NCI-H82 treated with DMSO at 0.1 percent for 48 hours (cell line): Measurements from ENCODE around the gene POGLUT2.
"Not testable (repeated sequence)": the region's sequence is repeated elsewhere in the genome, so short reads cannot be mapped to it uniquely, and the experiment has no call there.

Experiments used
- DNase-seq: peaks from one replicate; lab custom pipeline; 2025; ENCODE audit not compliant: unreplicated experiment; lab: John Stamatoyannopoulos, UW

POGLUT2 gene

GRCh38 chr13:102807699-102808098 lies 8.9 kb upstream of the POGLUT2 start:
- no peak for DNase-seq

GRCh38 chr13:102805680-102806079 lies 6.9 kb upstream of the POGLUT2 start:
- DNase-seq, result no peak

- peak; percentile 23 for DNase-seq
These were observed 1.6 kb upstream of the POGLUT2 start for GRCh38 chr13:102800145-102801041.

DNA sequence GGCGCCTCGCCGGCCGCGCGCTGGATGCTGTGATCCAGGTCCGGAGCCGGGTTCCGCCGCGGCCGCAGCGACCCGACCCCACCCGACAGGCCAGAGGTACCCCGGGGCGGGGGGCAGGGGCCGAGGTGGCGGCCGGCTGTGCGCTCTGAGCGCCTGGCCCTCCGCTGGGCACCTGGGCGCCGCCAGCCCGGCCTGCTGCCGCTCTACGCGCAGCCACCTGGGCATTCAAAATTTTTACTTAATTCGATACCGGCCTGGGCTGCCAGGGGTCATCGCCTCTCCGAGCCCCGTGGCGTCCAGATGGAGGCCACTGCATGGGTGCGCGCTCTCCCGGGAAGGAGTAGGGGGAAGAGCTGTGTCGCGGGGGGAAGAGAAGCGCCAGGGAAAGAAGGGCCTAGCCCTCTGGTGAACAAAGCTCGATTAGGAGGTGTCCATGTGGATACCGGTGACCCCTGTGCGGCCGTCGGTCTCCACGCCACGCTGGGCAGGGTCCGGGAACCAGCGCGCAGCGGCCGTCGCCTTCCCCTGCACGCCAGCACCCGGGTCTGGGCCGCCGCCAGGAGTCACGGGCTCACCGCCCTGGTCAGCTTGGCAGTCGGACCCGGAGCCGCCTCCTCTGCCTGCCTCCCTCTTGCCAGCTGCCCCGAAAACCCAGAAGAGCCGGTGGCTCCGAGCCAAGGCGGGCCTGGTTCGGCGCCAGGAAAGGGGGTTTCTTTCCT lies 809 bp upstream of the POGLUT2 start:
- DNase-seq, result peak; percentile 11

GRCh38 chr13:102793611-102794355 lies 5.0 kb downstream of the POGLUT2 start:
- DNase-seq, result no peak

DNA sequence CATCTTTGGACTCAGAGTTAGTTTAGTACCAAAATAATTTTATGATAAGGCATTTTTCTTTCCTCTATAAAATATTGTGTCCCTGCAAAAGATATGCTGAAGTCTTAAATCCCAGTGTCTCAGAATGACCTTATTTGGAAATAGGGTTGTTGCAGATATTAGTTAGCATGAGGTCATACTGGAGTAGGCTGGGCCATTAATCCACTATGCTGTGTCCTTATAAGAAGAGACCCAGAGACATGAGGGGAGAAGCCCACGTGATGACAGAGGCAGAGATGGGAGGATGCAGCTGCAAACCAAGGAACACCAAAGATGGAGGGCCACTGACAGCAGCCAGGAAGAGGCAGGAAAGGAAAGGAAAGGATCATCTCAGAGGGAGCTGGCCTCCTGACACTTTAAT lies 6.4 kb downstream of the POGLUT2 start:
- DNase-seq, result no peak

DNA sequence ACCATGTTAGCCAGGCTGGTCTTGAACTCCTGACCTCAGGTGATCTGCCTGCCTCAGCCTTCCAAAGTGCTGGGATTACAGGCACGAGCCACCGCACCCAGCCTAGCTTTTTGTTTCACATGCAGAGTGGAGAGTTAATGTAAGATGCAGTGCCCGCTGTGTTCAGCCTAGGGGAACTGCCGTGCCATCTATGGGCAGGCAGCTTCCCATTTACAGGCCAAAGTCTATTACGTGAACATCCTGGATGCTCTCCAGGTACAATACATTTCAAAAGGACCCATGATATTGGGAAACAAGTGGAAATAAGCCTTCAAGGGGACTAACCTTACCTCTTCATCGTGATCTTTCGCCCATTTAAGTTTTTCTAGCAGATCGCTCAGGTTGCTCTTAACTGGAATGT lies 10.1 kb downstream of the POGLUT2 start:
- no peak for DNase-seq

DNA sequence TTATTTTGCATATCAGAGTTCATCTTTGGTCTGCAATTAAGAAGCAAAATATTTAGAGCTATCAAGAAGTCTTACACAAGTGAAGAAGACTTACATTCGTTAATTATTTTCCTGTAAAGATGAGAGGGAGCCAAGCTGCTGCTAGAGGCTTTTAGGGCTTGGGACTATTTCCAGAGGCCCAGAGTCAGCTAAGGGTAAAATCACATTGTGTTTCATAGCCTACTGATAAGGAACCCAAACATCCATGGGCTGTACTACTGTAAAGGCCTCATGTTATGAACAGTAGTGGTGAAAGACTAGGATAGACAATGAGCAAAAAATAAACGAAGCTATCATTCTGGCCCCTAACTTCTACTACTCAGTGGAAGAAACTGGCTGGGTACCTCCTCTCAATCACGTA lies 14.3 kb downstream of the POGLUT2 start:
- DNase-seq, result no peak

- DNase-seq, result no peak
These were observed 17.2 kb downstream of the POGLUT2 start for GRCh38 chr13:102781591-102781990.

- not testable (repeated sequence) for DNase-seq
These were observed 18.1 kb downstream of the POGLUT2 start for GRCh38 chr13:102780656-102781055.

DNA sequence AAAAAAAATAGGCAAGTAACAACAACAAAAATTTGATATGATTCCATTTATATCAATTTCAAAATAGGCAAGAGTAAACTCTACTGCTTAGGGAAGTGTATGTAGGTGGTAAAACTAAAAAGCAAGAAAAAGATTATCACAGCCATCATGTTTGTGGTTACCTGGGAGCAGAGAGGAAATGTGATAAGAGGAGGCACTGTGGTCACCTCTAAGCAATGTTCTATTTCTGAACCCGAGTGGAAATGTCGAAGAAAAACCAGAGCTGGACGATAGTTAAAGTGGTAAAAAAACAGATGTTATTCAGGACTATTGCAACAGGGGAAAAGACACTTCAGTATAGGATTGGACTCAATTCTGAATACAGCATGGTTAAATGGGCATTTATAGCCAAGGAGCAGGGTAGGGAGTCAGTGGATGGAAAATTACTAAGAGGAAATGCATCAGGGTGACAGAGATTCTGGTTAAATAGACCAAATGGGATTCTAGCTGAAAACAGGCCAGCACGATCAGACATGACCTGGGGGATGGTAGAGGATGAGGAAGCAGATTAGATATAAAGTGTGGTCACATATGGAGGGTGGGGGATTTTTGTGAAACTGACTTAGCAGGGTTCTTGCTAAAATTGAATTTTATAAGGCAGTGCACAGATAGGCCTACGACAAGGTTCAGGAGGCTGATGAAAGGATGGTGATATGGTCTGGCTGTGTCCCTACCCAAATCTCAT lies 19.2 kb downstream of the POGLUT2 start:
- no peak for DNase-seq

DNA sequence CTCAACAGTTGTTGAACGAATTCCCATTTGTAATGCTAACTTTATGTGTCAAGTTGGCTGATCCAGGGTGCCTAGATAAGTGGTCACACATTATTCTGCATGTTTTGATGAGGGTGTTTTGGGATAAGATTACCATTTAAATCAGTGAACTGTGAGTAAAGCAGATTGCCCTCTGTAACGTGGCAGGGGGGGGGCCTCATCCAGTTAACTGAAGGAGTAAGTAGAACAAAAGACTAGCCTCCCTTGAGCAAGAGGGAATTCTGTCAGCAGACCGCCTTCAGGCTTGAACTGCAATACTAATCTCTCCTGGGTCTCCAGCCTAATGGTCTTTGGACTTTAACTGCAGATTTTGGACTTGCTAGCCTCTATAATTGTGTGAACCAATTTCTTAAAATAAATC lies 21.0 kb downstream of the POGLUT2 start:
- DNase-seq, result no peak

- no peak for DNase-seq
These were observed 22.5 kb downstream of the POGLUT2 start for GRCh38 chr13:102776271-102776670.

- DNase-seq, result no peak
These were observed 23.9 kb downstream of the POGLUT2 start for GRCh38 chr13:102774591-102775520.

GRCh38 chr13:102774214-102774568 lies 24.6 kb downstream of the POGLUT2 start:
- DNase-seq, result no peak

DNA sequence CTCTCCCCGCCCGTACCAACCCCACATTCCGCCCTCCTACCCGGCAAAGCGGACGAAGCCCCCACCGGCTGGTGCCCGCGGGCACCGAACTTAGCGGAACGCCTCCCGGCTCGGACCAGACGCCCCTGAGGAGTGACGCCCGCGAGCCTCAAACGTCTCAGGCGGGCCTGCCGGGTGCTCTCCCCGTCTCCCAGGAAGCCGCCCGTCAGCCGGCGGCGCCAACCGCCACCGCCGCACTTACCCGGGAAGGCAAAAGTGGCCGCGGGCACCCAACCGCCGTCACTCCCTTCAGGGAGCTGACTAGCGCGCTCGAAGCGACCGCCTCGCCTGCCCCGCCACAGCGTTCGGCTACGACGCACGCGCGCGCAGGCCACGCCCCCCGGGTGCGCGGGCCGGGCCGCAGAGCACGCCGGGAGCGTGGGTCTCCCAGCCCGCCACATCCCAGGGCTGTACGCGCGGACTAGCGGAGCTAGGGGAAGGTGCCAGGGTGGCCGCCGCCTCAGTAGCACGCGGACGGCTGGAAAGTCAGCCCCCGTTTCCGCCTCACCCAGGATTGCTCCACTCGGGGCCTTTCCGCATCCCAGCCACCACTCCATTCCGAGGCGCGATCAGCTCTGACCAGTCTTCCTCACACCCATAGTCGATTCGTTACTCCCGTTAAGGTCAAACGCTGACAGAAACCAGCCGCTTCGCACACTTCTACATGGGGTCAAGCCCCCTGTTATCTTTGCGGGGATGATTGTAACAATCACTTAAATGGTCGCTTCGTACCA lies 25.1 kb downstream of the POGLUT2 start, which contains the start of gene TEX30:
Gene TEX30 (minus strand): TSS at position 346 of the 773 bp plus-strand sequence. CDS start 3,760 bp downstream, outside the sequence.
- no peak for DNase-seq

GRCh38 chr13:102772042-102772425 lies 26.7 kb downstream of the POGLUT2 start:
- no peak for DNase-seq

DNA sequence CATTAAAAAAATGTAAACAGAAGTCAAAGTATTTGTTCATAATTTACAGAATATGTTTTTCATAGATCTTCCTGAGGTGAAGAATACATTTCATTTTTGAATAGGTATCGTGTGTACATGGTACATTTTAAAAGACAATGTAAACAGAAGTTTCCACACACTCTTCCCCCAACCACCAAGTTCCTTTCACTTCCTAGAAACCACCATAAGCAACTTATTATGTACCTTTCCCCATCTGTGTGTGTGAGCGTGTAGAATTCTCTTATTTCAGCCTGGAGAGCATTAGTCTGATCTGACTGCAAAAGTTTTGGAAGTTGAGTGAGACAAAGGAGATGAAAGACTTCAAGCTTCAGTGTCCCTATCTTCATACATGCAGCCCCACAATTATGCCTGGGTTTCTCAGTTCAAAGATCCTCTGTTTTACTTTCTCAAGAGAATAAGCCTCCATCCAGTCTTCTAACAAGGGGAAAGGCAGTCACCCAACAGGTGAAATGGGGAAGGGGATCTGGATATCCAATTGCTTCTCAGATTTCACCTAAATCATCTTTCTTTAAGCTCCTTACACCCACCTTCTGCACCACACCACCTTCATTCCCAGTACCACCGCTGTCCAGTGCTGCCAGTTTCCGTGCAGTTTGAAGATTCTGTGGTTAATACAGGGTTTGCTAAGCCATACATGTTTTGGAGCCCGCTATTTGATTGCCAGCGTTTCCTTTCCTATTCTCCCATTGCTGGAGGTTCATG lies 27.3 kb downstream of the POGLUT2 start:
- no peak for DNase-seq
